ENCODE results near the gene GRB7.

GRB7 gene

GRCh38 chr17:39775031-39775430 lies 37.3 kb downstream of the GRB7 start:
- no peak for DNase-seq

DNA sequence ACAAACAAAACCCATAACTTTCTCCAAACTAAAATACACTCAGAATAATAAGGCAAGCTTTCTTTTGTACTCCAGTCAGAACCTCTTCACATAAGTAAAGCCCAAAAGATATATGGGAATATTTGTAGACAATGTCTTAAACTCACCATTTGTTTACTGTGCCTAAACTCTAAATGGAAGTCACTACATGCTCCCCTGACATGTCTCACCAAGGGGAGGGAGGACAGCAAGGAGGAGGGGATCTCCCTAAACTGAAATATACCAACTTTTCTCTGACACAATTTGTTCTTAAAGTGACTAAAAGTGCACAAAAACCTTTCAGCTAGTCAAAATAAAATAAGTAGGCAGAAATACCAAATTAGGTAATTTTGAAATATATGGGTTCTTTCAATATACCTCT lies 38.5 kb downstream of the GRB7 start:
- no peak for DNase-seq

GRCh38 chr17:39777534-39778365 lies 40.0 kb downstream of the GRB7 start:
- DNase-seq = no peak

DNA sequence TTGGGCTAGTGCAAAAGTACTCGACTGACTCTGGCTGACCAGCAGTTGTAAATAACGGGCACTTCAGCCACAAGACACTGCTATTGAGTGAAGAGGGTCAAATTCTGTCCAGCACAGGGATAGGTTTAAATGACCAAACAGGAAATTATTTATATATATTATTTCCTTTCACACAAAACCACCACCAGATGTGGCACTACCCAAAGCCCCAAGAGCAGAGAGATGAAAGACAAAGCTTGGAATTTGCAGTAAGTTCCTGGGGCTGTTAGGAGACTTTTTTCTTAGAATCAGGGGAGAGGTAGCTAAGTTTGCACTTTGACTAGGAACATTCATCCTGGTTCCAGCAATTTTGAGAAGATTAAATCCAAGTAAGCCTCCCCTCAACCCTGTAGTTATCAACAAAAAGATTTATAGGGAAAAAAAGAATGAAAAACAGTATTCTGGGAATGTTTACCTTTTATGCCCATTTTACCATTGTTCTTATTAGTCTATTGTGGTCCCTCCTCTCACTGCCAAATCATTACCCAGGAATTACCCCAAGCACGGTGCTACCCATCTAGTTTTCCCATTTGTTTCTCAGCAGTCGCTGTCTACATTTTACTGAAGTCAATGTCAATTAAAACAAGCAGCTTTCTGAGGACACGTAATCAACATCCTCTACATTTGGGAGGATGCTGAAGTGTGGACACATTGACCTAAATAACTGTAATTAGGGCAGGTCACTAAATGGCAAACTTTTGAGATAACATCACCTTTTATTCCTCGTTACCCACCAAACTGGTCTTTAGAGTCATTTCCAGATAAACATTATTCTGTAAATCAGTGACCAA lies 43.5 kb downstream of the GRB7 start:
- peak; percentile 27 for DNase-seq

- DNase-seq = no peak
Measured at GRCh38 chr17:39781861-39782213, 44.1 kb downstream of the GRB7 start.

- DNase-seq = peak; percentile 92
Measured at GRCh38 chr17:39782481-39782880, 44.7 kb downstream of the GRB7 start.

GRCh38 chr17:39782980-39783379 lies 45.2 kb downstream of the GRB7 start:
- peak; percentile 78 for DNase-seq

DNA sequence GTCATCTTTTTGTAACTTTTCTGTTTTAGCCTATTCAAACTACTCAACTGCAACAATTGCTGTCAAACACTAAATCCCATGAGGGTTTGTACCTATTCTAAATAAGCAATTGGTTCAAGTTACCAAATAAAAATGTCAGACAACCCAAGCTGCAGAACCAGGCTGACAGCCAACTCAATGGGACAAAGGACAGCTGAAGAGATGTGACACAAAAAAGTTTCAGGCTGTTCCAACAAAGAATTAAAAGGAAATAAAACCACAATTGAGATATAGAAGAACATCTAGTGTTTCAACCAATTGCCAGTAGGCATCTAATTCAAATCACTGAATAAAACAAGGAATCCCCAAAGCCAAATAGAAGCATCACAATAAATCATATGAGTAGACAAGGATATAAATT lies 49.3 kb downstream of the GRB7 start:
- no peak for DNase-seq

- DNase-seq = no peak
Measured at GRCh38 chr17:39787743-39788484, 50.2 kb downstream of the GRB7 start.

DNA sequence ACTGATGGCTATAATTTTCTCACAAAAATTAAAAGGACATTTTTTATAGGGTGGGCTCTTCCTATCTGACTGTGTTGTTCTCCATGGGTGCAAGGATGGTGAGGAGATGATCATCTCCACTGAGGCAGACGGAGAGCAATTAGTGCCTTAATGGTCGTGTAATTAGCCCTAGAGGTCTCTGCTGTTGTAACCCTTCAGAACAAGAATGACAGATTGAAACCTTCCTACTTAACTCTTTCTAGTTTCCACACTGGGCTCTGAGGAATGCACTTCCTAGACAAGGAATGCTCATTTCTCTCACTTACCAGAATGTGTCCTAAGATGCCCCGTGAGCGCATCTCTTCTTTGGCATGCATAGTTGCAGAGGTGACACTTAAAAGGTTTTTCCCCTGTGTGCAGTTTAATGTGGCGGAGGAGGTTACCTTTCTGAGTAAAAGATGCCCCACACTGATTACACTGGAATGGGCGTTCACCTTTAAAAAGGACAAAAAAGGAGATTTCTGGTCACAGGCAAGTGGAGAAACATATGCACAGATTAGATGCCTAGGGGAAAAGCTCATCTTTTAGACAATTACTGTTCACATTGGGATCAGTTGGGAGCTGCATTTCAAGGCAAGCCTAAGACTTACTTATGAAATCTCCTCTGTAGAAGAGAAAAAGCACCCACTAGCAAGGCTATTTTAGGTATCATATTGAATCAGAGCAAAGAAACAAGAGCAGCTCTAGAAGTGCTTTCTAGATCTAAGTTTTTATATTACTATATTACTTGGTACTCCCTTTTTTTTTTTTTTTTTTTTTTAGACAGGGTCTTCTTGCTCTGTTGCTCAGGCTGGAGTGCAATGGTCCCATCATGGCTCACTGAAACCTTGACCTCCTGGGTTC lies 53.6 kb downstream of the GRB7 start:
- no peak for DNase-seq

- no peak for DNase-seq
Measured at GRCh38 chr17:39792526-39793221, 54.9 kb downstream of the GRB7 start.

GRCh38 chr17:39793301-39793872 lies 55.6 kb downstream of the GRB7 start:
- DNase-seq = no peak

GRCh38 chr17:39794249-39794970 lies 56.7 kb downstream of the GRB7 start:
- DNase-seq = no peak
